Measurements from ENCODE around the gene PLA2G12A.

The PLA2G12A gene

GRCh38 chr4:109676886-109677285 is 53.0 kb downstream of the PLA2G12A start:
- no peak for DNase-seq

DNA sequence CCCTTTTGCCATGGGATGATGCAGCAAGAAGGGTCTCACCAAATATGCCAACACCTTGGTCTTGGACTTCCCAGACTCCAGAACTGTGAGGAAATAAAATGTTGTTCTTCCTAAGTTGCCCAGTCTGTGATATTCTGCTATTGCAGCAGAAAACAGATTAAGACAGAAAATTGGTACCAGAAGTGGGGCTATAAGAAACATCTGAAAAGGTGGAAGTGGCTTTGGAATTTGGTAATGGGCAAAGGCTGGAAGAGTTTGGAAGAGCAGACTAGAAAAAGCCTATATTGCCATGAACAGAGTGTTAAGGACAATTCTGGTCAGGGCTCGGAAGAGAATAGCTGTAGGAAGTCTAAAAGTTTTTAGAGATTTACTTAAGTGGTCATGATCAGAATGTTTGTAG is 54.0 kb downstream of the PLA2G12A start:
- no peak for DNase-seq

- DNase-seq = no peak
Observed at GRCh38 chr4:109675181-109675580, 54.7 kb downstream of the PLA2G12A start.

DNA sequence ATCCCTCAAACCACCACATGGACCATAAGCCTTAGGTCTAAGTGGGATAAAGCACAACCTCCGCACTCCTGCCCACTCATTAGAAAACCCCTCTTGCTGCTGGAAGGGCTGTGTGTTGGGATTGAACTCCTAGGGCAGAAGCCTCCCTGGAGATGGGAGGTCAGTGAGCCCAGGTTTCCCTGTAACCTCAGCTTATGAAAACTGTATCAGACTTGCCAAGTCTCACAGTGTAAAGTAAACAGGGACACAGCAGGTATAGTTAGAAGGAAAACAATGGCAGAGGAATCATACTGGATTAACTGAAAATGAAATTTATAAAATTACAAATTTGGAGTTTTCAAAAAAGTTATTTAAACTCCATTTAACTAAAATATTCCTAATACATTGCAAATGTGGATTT is 56.6 kb downstream of the PLA2G12A start:
- no peak for DNase-seq

GRCh38 chr4:109672169-109672930 is 57.5 kb downstream of the PLA2G12A start:
- DNase-seq = no peak

GRCh38 chr4:109671350-109671749 is 58.5 kb downstream of the PLA2G12A start:
- DNase-seq = no peak

- no peak for DNase-seq
Observed at GRCh38 chr4:109665783-109666485, 63.9 kb downstream of the PLA2G12A start.

DNA sequence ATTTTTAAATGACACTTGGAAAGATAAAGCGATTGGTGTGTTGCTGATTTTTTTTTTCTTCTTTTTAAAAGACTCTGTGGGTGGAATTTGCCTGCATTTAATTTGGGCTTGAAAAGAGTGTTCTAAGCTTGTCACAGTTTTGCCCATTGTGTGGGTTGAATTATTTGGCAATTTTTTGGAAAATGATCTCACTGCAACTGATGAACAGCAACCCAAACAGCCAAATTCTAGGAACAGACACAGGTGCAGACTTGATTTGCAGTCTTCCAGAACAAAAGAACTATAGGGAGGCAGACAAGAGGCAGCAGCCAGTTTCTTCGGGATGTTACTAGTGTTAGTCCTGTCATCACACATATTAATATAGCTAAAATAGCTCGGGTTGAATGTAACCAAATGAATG is 67.1 kb downstream of the PLA2G12A start:
- DNase-seq = no peak

DNA sequence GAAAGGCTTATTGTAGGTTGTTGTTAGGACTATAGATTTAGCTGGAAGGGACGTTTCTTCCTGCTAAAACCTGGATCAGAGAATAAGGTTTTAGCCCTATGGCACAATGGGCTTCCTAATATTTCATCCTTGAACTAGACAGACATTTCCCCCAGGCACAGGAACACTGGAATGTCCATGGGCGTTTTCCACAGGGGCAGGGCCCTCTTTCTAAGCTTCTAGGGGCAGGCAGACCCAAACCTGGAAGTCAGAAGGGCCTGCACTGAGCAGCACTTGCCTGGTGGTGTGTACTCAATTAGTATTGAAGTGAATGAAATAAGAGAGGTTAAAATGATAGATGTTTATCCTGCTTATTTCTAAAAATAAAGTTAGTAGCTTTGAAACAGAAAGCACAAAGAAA is 67.8 kb downstream of the PLA2G12A start:
- no peak for DNase-seq

Data from NCI-H524 treated with DMSO at 0.1 percent for 48 hours (cell line).